Smooth muscle cell of bladder (primary cell): ENCODE measurements around the gene EFCAB9. TPM values are rescaled to one million over a fixed set of nuclear protein-coding genes. Genes with fewer than 3 reads are reported as not detected.

Experiments
- total RNA-seq: library from RNA; depleted of rRNA; stranded (reverse); fragments of >200 nt; gene quantifications from 2 replicates; pipeline ENCODE4 v1.2.3, GENCODE V29; 2014

Gene EFCAB9
- not detected in 2 replicates for total RNA-seq

DNA sequence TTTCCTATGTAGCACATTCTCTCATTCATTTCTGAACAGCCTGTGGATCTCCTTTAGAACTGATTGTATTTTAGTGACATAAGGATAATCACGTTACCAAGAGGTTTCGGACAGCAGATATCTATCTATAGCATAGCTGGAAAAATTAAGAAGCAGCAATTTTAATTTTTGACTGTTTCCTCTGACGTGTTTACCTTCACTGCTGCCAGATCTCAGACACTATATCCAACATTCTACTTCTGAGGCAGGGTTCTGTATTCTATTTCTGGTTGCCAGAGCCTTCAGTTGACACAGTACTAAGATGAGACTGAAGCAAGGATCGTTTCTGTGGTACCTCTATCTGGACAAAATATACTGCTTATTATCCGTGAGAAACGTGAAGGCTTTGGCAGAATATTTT, at the start of gene EFCAB9:
Gene EFCAB9, plus strand, starts transcription at position 301 of the 400 bp plus-strand sequence. Its CDS starts 1 bp downstream, at position 302.

GRCh38 chr5:172188033-172188892, 5.7 kb upstream of the EFCAB9 start, which contains the start of gene STK10:
Gene STK10, minus strand, starts transcription at chr5:172188224. Its CDS starts 182 bp downstream, at chr5:172188042.

Other genes with a start within 250 kb of the EFCAB9 start
- 60.7 and 75.9 TPM in 2 replicates for gene FBXW11, start 187.5 kb upstream of the EFCAB9 start, total RNA-seq
- 10.5 and 12.3 TPM in 2 replicates for gene STK10, start 5.9 kb upstream of the EFCAB9 start, total RNA-seq
- 19.0 and 21.6 TPM in 2 replicates for gene UBTD2, start 89.6 kb downstream of the EFCAB9 start, total RNA-seq